ENCODE measurements around the gene PTPN1. TPM values are rescaled to one million over a fixed set of nuclear protein-coding genes. Genes with fewer than 3 reads are reported as not detected.

PTPN1 gene
- total and polyA plus RNA-seq, 2 of the 13 experiments (the other 11 are each of a cell fraction or from before 2014, with no cell fraction given) = 17.7 to 37.2 TPM

DNA sequence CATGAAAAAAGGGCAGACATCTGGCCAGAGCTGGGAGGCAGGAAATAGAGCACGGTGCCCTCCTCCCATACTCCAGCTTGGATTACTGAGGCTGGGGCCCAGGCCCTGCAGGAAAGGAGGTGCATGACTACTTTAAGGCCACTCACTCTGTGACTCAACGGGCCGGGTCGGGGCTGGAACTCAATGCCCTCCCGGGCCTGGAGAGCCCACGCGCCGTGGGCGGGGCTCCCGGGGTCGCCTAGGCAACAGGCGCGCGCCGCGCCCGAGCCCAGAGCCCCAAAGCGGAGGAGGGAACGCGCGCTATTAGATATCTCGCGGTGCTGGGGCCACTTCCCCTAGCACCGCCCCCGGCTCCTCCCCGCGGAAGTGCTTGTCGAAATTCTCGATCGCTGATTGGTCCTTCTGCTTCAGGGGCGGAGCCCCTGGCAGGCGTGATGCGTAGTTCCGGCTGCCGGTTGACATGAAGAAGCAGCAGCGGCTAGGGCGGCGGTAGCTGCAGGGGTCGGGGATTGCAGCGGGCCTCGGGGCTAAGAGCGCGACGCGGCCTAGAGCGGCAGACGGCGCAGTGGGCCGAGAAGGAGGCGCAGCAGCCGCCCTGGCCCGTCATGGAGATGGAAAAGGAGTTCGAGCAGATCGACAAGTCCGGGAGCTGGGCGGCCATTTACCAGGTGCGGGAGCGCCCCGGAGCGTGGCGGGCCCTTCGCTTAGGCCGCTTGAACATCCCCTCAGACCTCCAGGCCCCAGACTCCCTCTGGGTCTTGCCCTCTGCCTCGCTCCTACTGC is at the start of gene PTPN1 (continued):
- TF ChIP-seq, protein P1, sequence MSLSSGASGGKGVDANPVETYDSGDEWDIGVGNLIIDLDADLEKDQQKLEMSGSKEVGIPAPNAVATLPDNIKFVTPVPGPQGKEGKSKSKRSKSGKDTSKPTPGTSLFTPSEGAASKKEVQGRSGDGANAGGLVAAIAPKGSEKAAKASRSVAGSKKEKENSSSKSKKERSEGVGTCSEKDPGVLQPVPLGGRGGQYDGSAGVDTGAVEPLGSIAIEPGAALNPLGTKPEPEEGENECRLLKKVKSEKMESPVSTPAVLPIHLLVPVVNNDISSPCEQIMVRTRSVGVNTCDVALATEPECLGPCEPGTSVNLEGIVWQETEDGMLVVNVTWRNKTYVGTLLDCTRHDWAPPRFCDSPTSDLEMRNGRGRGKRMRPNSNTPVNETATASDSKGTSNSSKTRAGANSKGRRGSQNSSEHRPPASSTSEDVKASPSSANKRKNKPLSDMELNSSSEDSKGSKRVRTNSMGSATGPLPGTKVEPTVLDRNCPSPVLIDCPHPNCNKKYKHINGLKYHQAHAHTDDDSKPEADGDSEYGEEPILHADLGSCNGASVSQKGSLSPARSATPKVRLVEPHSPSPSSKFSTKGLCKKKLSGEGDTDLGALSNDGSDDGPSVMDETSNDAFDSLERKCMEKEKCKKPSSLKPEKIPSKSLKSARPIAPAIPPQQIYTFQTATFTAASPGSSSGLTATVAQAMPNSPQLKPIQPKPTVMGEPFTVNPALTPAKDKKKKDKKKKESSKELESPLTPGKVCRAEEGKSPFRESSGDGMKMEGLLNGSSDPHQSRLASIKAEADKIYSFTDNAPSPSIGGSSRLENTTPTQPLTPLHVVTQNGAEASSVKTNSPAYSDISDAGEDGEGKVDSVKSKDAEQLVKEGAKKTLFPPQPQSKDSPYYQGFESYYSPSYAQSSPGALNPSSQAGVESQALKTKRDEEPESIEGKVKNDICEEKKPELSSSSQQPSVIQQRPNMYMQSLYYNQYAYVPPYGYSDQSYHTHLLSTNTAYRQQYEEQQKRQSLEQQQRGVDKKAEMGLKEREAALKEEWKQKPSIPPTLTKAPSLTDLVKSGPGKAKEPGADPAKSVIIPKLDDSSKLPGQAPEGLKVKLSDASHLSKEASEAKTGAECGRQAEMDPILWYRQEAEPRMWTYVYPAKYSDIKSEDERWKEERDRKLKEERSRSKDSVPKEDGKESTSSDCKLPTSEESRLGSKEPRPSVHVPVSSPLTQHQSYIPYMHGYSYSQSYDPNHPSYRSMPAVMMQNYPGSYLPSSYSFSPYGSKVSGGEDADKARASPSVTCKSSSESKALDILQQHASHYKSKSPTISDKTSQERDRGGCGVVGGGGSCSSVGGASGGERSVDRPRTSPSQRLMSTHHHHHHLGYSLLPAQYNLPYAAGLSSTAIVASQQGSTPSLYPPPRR (CRISPR knock-in tag; IDR thresholded peaks at IDR 0.05; ENCODE audit: borderline replicate concordance) = peak; percentile 5; the same call in 1 of the 2 replicates
- peak; percentile 81; the same call in 1 of the 2 replicates for TF ChIP-seq SATB2 (CRISPR knock-in tag; IDR thresholded peaks at IDR 0.05)
- TF ChIP-seq, protein P2, sequence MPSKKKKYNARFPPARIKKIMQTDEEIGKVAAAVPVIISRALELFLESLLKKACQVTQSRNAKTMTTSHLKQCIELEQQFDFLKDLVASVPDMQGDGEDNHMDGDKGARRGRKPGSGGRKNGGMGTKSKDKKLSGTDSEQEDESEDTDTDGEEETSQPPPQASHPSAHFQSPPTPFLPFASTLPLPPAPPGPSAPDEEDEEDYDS (CRISPR knock-in tag; IDR thresholded peaks at IDR 0.05) = peak; percentile 98
- peak; percentile 93; the same call in 1 of the 2 replicates for TF ChIP-seq DNMT3B (CRISPR knock-in tag; conservative IDR thresholded peaks at IDR 0.05)
- peak; percentile 91 for TF ChIP-seq SP2 (CRISPR knock-in tag; IDR thresholded peaks at IDR 0.05)
- TF ChIP-seq YEATS4 (CRISPR knock-in tag; IDR thresholded peaks at IDR 0.05; ENCODE audit: borderline replicate concordance) = peak; percentile 91
- TF ChIP-seq YEATS2 (CRISPR knock-in tag; IDR thresholded peaks at IDR 0.05; ENCODE audit: borderline replicate concordance) = peak; percentile 97
- no peak; the same call in 1 of the 2 replicates for TF ChIP-seq ZNF441 (CRISPR knock-in tag; IDR thresholded peaks at IDR 0.05; ENCODE audit: borderline replicate concordance)
- TF ChIP-seq, protein P3, sequence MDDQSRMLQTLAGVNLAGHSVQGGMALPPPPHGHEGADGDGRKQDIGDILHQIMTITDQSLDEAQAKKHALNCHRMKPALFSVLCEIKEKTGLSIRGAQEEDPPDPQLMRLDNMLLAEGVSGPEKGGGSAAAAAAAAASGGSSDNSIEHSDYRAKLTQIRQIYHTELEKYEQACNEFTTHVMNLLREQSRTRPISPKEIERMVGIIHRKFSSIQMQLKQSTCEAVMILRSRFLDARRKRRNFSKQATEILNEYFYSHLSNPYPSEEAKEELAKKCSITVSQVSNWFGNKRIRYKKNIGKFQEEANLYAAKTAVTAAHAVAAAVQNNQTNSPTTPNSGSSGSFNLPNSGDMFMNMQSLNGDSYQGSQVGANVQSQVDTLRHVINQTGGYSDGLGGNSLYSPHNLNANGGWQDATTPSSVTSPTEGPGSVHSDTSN (CRISPR knock-in tag; IDR thresholded peaks at IDR 0.05; ENCODE audit: borderline replicate concordance) = peak; percentile 75; the same call in 1 of the 2 replicates
- TF ChIP-seq MED8 (CRISPR knock-in tag; IDR thresholded peaks at IDR 0.05; ENCODE audit: insufficient replicate concordance) = peak; percentile 62
- TF ChIP-seq, protein P4, sequence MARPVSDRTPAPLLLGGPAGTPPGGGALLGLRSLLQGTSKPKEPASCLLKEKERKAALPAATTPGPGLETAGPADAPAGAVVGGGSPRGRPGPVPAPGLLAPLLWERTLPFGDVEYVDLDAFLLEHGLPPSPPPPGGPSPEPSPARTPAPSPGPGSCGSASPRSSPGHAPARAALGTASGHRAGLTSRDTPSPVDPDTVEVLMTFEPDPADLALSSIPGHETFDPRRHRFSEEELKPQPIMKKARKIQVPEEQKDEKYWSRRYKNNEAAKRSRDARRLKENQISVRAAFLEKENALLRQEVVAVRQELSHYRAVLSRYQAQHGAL (CRISPR knock-in tag; IDR thresholded peaks at IDR 0.05; ENCODE audit: not compliant biosample characterization) = peak; percentile 12
- TF ChIP-seq RFXAP (CRISPR knock-in tag; IDR thresholded peaks at IDR 0.05; ENCODE audit: borderline replicate concordance) = peak; percentile 91
- no peak for TF ChIP-seq SP1 (IDR thresholded peaks at IDR 0.05)
- peak; percentile 98 for TF ChIP-seq SP1 (CRISPR knock-in tag; IDR thresholded peaks at IDR 0.05)
- TF ChIP-seq, protein P5, sequence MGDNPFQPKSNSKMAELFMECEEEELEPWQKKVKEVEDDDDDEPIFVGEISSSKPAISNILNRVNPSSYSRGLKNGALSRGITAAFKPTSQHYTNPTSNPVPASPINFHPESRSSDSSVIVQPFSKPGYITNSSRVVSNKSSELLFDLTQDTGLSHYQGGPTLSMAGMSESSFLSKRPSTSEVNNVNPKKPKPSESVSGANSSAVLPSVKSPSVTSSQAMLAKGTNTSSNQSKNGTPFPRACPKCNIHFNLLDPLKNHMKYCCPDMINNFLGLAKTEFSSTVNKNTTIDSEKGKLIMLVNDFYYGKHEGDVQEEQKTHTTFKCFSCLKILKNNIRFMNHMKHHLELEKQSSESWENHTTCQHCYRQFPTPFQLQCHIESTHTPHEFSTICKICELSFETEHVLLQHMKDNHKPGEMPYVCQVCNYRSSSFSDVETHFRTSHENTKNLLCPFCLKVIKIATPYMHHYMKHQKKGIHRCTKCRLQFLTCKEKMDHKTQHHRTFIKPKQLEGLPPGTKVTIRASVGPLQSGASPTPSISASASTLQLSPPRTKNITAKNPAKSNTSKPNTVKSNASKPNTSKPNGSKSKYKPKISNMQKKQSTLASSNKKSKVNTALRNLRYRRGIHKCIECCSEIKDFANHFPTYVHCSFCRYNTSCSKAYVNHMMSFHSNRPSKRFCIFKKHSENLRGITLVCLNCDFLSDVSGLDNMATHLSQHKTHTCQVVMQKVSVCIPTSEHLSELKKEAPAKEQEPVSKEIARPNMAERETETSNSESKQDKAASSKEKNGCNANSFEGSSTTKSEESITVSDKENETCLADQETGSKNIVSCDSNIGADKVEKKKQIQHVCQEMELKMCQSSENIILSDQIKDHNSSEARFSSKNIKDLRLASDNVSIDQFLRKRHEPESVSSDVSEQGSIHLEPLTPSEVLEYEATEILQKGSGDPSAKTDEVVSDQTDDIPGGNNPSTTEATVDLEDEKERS (CRISPR knock-in tag; IDR thresholded peaks at IDR 0.05) = no peak
- TF ChIP-seq RELA (CRISPR knock-in tag; IDR thresholded peaks at IDR 0.05) = no peak
